GM21786 (cell line): Measurements from ENCODE around the gene SLC39A13.

Source experiments
- ATAC-seq: cut with Tn5 transposase; IDR thresholded peaks from one replicate; pipeline ENCODE4 v1.9.1; 2021; ENCODE audit not compliant: unreplicated experiment

Gene SLC39A13

DNA sequence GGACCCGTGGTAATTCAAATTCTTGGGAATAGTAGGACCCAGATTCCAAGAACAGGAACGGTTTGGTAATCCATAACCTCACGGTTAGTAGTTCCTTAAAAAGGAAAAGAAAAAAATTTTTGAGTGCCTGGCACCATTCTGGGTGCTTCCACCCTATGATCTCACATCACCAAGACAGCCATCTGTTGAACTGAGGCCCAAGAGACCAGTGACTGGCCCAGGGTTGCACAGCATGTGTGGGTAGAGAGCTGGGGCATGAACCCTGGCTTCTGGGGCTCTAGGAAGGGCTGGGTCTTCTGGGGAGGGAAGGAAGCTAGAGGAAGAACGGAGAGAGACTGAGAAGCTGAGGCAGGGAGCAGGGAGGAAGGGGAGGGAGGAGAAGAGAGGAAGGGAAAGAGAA lies 25.3 kb upstream of the SLC39A13 start:
- ATAC-seq: no peak

GRCh38 chr11:47384498-47384897 lies 23.9 kb upstream of the SLC39A13 start:
- ATAC-seq: no peak

DNA sequence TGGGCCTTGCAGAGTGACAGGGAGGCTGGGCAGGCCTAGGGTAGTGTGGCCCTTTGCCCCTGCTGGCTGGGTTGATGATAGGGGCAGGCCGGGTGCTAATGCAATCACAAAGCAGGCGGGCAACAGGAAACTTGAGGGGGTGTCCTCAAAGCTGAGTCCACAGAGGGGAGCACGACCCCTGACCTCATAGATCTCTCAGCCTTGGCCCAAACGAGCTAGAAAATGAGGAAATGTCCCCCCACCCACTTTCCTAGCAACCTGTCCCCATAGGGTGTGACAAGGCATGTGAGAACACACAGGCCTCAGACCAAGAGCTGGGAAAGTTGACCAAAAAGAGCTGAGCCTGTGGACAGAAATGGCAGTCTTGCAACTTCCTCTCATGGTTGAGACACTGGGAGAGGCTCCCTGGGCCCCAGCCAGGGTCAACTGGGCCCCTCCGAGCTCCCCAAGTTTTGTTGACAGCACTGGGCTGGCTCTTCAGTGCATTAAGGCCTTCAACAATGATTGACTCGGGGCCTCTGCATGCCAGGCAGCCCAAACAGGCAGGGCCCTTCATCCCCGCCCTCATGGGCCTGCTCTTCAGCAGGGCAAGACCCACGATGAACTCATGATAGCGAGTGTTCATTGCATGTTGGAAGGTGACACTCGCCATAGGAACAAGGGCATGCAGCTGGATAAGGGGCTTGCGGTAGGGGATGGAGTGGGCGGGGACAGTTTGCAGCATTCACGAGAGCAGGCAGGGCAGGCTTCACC lies 20.3 kb upstream of the SLC39A13 start:
- ATAC-seq: no peak

DNA sequence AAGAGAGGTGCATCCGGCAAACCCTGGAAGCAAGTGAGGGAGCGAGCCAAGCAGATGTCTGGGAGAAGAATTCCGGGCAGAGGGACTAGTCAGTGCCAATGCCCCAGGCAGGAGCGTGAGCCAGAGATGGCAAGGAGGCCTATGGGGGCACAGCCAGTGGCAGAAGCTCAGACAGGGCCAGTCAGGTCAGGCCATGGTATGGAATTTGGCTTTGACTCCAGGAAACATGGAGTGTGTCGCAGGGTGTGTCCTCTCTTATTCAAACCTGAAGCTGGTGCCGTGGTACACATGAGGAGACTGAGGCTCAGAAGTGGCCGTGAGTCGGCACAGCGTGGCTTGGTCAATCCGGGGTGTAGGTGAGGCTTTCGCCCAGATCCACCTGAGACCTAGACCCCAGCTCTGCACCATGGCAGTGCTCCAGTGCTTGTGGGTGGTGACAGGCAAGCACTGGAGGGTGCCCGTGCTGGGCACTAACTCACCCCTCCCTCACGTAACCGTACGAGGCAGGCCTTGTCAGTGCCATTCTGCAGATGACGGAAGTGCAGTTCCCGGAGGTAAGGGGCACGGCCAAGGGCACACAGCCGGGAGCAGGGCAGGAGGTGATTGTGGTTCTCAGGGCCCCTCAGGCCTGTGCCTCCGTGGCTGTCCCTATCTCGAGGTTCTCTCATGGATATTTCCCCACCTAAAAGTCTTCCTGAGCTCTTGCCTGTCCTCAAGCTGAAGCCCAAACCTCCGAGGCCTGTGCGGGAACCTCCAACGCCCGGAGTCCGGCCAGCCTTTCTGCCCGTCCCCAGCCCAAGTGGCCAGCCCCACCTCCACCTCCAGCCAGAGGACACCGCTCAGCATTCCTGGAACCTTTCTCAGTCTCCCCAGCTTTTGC lies 19.5 kb upstream of the SLC39A13 start:
- no peak for ATAC-seq

DNA sequence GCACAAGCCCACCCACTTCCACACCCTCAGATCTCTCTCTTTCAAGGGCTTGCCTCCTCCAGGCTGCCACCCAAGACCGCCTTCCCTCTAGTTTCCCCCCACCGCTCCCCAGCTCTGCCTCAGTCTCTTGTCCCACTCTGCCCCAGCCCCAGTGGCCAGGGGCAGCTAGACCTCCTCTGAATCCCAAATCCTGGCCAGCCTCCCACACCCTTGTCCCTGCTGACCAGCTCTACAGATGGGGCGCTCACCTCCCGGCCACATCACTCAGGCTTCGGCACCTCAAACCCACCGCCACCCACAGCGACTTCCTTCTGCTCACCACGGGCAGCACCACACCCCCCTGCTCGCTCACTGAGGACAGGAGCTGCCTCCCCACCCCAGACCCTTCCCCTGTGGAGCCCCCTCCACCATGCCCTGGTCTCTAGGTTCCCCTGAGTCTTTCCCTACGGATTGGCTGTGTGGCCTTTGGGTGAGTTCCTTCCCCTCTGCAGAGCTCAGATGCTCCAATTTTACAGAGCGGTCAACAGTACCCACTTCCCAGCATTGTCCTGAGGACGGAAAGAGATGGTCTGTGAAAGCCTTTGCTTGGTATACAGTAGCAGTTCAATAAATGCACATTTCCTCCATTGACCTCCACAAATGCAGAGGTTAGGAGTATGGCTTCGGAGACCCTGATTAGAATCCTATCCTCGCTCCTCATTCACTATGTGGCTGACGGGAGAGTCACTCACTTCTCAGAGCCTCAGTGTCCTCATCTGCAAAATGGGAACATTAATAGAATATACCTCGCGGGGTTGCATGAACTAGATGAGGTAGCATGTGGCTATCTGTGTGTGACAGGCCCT lies 18.6 kb upstream of the SLC39A13 start:
- ATAC-seq: no peak

DNA sequence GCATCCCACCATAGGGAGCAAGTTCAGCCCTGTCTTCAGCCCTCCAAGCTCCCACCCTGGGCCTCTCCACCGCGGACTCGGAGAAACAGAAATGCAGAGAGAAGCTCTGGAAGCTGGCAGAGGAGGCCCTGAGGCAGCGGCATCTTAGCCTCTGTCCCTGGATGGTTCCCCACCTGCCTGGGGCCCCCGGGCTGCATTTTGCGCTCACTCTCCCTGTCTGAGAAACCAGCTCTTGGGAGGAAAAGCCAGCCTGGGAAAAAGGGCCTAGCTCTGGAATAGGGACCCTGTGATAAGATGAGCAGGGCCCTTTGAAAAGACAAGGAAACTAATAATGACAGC lies 18.0 kb upstream of the SLC39A13 start:
- no peak for ATAC-seq

GRCh38 chr11:47391077-47391583 lies 17.3 kb upstream of the SLC39A13 start:
- ATAC-seq: no peak

GRCh38 chr11:47391711-47392432 lies 16.5 kb upstream of the SLC39A13 start:
- ATAC-seq: no peak

GRCh38 chr11:47392546-47393162 lies 15.7 kb upstream of the SLC39A13 start:
- ATAC-seq: no peak

DNA sequence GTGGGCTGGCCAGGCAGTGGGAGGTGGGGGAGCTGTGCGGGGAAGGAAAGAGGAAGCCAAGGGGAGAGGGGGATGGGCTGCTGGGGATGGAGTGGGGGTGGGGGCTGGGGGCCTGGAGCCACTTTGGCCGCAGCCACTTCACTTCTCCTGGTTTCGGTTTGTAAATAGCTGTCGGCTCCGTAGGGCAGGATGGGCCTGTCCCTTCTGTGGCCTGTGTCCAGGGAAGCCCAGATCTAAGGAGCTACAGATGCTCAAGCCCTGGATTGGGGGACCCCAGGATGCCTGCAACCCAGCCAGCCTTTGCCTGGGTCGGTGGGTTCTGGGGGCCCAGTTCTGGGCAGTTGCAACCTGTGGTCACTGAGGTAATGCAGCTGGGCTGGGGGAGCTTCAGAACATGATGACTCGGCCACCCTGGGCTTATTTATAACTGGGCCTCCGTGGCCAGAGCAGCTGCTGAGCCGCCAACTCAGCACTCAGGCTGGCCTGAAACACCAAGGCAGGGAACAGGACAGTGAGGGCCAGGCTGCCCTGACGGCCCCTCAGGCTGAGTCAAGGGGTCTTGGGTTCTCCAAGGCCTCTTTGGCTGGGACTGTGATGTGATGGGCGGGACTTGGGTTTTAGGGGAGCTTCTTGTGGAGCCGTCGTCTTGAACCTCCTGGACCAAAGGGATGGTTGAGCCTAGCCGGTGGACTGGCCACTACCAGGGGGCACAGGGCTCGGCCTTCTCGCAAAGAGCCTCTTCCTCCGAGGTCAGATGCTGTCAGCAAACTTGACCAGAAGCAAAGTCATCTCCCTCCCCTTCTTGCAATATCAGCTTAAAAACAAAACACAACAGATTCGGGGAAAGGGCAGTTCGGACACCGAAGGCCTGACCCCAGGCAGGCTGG lies 15.0 kb upstream of the SLC39A13 start:
- ATAC-seq: no peak

DNA sequence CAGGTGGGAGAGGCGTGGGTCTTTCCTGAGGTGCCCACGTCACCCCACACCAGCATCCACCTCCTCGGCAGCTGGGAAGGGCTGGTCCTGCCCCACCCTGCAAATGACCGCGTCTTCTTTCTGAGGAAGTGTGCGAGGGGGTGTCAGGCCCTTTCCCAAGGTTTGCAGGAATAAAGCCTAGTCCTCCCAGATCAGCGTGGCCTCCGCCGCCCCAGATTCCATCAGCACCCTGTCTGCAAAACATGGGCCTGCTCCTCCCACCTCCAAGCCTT lies 14.4 kb upstream of the SLC39A13 start:
- ATAC-seq: no peak

DNA sequence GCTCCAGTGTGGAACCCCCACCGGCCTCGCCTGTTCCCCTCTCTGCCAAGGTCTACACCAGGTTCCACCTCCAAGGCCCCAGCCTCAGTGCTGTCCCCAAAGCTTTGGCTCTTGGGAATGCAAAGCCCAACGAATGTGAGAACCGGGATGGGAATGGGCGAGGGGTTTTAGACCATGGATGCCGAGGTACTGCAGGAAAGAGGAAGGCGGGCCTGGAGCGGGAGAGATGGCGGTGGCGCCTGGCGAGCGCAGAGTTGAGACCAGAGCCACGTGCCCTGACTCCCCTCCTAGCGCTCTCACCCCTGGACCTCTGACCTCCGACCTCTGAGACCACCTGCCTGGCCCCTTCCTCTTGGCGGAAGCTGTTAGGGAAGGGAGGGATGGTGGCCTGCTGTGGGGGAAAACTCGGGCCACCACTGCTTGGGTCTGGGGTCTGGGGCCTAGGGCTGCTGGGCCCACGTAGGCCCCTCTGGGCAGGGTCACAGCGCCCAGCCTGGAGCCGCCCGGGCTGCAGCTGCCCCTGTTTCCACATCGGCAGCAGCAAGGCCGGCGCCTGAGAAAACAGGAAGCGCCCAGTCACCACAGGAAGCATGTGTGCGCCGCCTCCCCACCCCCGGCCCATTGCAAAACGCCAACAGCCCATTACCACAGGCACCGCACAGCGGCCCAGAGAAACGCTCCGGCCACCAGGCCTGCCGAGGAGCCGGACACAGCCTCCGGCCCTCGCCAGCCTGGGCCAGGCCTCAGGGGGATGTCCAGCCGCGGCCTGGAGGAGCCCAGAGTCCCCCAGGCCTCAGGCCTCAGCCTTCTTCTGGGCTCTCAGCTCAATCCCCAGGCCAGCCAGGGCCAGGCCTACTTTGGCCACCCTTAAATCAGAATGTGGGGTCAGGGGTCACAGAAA lies 13.8 kb upstream of the SLC39A13 start:
- peak; percentile 57 for ATAC-seq

- no peak for ATAC-seq
Measured at GRCh38 chr11:47395223-47396048, 13.0 kb upstream of the SLC39A13 start.

DNA sequence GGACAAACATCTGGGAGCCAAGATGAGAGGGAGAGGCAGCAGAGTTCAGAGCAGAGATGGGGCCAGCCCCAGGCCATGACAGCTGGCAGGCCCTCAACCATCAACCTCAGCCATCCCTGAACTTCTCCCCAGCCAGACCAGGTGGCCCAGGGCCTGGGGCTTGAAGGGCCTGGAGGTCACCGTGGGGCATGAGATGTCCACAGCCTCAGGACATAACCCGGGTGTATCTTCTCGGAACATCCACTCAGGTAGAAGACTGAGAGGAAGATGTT lies 12.4 kb upstream of the SLC39A13 start:
- ATAC-seq: no peak

DNA sequence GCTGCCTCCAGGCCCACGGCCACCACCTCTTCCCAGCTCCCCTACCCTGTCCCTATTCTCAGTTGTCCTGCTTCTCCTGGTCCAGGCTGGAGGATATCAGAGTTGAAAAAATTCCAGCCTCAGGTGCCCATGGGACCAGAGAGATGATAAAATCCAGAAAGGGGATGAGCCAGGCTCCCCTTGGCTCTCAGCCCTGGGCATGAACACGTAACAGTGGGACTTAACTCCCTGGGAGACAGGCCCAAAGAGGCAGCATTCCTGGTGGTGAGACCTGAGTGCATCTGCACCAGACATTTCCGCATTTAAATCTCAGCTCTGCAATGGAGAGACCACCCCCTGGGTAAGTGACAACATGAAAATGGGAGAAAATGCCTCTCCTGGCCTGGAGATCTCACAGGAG lies 10.4 kb upstream of the SLC39A13 start:
- ATAC-seq: no peak

DNA sequence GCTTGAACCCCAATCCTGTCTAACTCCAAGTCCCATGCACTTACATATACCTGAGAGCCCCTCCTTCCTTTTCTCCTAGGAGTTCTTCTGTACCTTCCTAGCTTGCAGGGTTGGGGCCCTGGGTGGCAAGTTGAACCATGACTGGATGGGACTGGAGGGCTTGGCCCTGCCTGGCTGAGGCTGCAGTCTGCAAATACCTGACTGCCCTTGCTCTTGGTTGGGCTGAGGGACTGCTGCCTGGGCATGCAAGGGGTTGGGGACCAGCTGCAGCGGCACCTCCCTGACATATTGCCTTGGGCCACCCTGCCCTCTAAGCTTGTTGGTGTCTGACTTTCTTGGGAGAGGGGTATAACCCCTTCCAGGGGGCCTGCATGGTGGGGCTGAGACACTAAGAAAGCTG lies 9.8 kb upstream of the SLC39A13 start:
- ATAC-seq: no peak

DNA sequence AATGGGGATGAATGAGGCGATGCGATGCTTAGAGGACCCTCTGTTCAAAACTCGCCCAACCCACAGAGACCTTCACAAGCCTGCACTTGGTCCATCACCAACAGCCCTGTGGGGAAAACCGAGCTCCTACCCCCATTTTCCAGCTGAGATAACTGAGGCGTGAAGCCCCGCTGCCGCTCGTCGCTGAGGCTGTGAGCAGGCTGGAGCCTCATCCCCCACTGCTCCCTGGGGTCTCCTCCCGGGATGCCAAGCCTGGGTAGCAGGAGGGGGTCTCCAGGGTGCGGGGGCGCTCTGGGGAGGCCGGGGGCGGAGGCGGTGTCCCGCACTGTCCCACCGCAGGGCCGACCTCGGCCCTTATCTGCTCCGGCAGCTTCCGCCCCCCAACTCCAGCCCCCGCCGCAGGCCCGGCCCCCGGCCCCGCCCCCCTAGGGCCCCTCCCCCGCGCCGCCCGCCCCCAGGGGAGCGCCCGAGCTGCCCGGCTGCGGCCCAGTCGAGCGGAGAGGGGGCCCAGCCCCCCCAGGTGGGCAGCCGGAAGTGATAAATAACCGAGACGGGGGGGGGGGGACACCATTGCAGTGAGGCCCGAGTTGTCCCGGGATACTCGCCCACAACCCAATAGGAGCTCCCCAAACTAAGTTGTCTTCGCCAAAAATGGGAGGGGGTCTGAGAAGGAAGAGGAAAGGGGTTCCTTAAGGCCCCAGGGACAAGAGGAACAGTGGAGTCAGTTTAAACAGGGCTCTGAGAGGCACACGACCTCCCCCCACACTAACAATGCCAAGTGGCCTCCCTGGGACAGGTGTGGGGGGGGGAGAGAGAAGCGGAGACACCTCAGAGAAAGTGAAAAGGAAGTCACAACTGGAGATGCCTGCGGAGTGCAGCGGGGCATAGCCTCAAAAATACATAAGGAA lies 8.3 kb upstream of the SLC39A13 start:
- ATAC-seq: peak; percentile 47
